Esophagus muscularis mucosa (tissue), 4 donors: ENCODE measurements around the gene TBCB. TPM values are rescaled to one million over a fixed set of nuclear protein-coding genes. Genes with fewer than 3 reads are reported as not detected.

Source experiments
- DNase-seq: peaks from one replicate; pipeline ENCODE4 v3.0.0-alpha.2; 2017; ENCODE audit errors: extremely low spot score
- H3K27ac ChIP-seq, 4 donors: fragments of 200-600 bp; sonication (generic); replicated peaks in 1 of 4; 1 replicate in 3 of 4; 2 replicates in 1 of 4; pipeline ENCODE4 v1.5.1; 2016 to 2019; ENCODE audit warnings: mild to moderate bottlenecking in 1 of 4
- H3K27me3 ChIP-seq, 4 donors: fragments of 200-600 bp; sonication (generic); one replicate each; pipeline versions ENCODE4 v1.5.1 to v1.6.0; 2016 to 2019
- H3K36me3 ChIP-seq, 4 donors: fragments of 200-600 bp; sonication (generic); one replicate each; pipeline ENCODE4 v1.5.1; 2016 to 2019
- H3K4me1 ChIP-seq, 4 donors: fragments of 200-600 bp; sonication (generic); one replicate each; pipeline ENCODE4 v1.5.1; 2016 to 2019
- H3K4me3 ChIP-seq, 4 donors: fragments of 200-600 bp; sonication (generic); 1 replicate in 2 of 4; 2 replicates in 2 of 4; pipeline ENCODE4 v1.5.1; 2016 to 2019; ENCODE audit warnings: mild to moderate bottlenecking in 4 of 4, moderate library complexity in 1 of 4
- H3K9me3 ChIP-seq, 4 donors: fragments of 200-600 bp; sonication (generic); 1 replicate in 3 of 4; 2 replicates in 1 of 4; pipeline ENCODE4 v1.5.1; 2016 to 2019
- CTCF ChIP-seq, 3 experiments: fragments of 200-600 bp in 2 of 3; fragments of 450-650 bp in 1 of 3; sonication (generic) in 2 of 3; IDR thresholded peaks; one replicate each; pipeline ENCODE4 v1.5.1; 2017 to 2019; ENCODE audit warnings: antibody characterized with exemption in 3 of 3, mild to moderate bottlenecking in 2 of 3, moderate library complexity in 1 of 3
- EP300 ChIP-seq: sonication (generic); formaldehyde crosslinking; IDR thresholded peaks from one replicate; pipeline ENCODE4 v1.6.1; 2017; ENCODE audit warnings: antibody characterized with exemption
- POLR2A ChIP-seq: fragments of 450-650 bp; IDR thresholded peaks from one replicate; pipeline ENCODE4 v1.6.1; 2017; ENCODE audit warnings: antibody characterized with exemption, moderate library complexity, mild to moderate bottlenecking, low read depth
- POLR2AphosphoS5 ChIP-seq, 2 donors: sonication (generic); formaldehyde crosslinking; IDR thresholded peaks; one replicate each; pipeline ENCODE4 v1.6.1; 2017; ENCODE audit warnings: antibody characterized with exemption in 2 of 2
- WGBS: methylation state at CpG from one replicate; pipeline ENCODE4 v1.1.5; 2018; 5-methylcytosine and 5-hydroxymethylcytosine counted together
- intact Hi-C: fragments of 100-400 bp; cut with DNase I; formaldehyde crosslinking; loops from one replicate; pipeline ENCODE4 v1.15.1; 2023
- total RNA-seq, 4 donors: library from RNA; depleted of rRNA; stranded (reverse); fragments of >200 nt; gene quantifications; one replicate each; pipeline versions ENCODE4 v1.1.0 to v1.2.1, GENCODE V29; 2016

Gene TBCB
- total RNA-seq, 4 donors from 2014 or later, result 164 to 230 (median 192) TPM

GRCh38 chr19:36097036-36097435 is 18.2 kb upstream of the TBCB start:
- peak overlapping the region in 1 of 4 donors; percentile 39 for H3K27ac ChIP-seq
- no peaks in the 10 kb centered on the region for H3K36me3 ChIP-seq
- no peak overlapping the region for H3K4me3 ChIP-seq
- H3K9me3 ChIP-seq, result no peaks in the 10 kb centered on the region
- TF ChIP-seq POLR2AphosphoS5 (IDR thresholded peaks at IDR 0.05) (no peak), EP300 (no peak), CTCF (IDR thresholded peaks at IDR 0.05) (no peak), POLR2A (no peak)
- 89% methylated on average over 6 of the region's 6 CpGs for WGBS
- H3K27me3 ChIP-seq, result no peaks in the 10 kb centered on the region
- intact Hi-C loops, result no loop called here
- H3K4me1 ChIP-seq, result peaks cover 0 to 15% (median 0%) of the 10 kb centered on the region in 4 donors
- no peak for DNase-seq

- intact Hi-C loops, result no loop called here
- Histone ChIP-seq H3K27me3 (no peaks in the 10 kb centered on the region), H3K4me1 (peaks cover 0 to 8% (median 0%) of the 10 kb centered on the region in 4 donors), H3K4me3 (no peak overlapping the region), H3K9me3 (no peaks in the 10 kb centered on the region), H3K27ac (no peak overlapping the region), H3K36me3 (no peaks in the 10 kb centered on the region)
- WGBS, result 90% methylated on average over 7 of the region's 19 CpGs
- no peak for TF ChIP-seq CTCF (IDR thresholded peaks at IDR 0.05)
- TF ChIP-seq EP300, result no peak
- TF ChIP-seq POLR2A, result no peak
- no peak for TF ChIP-seq POLR2AphosphoS5 (IDR thresholded peaks at IDR 0.05)
- no peak for DNase-seq
Measured at GRCh38 chr19:36099166-36099785, 16.0 kb upstream of the TBCB start.

- no peak overlapping the region for H3K27ac ChIP-seq
- intact Hi-C loops, result no loop called here
- 87% methylated on average over 3 of the region's 5 CpGs for WGBS
Measured at GRCh38 chr19:36100476-36100875, 14.8 kb upstream of the TBCB start.

GRCh38 chr19:36101550-36102327 is 13.5 kb upstream of the TBCB start:
- H3K27ac ChIP-seq, result no peak overlapping the region
- no peak overlapping the region for H3K4me3 ChIP-seq
- no peaks in the 10 kb centered on the region for H3K27me3 ChIP-seq
- H3K36me3 ChIP-seq, result peaks cover 0 to 9% (median 0%) of the 10 kb centered on the region in 4 donors
- H3K9me3 ChIP-seq, result no peaks in the 10 kb centered on the region
- peaks cover 0 to 8% (median 0%) of the 10 kb centered on the region in 4 donors for H3K4me1 ChIP-seq
- no peak for DNase-seq
- TF ChIP-seq CTCF (IDR thresholded peaks at IDR 0.05) (no peak), POLR2AphosphoS5 (IDR thresholded peaks at IDR 0.05) (no peak), EP300 (no peak), POLR2A (no peak)
- WGBS, result 100% methylated on average over 4 of the region's 27 CpGs
- intact Hi-C loops, result no loop called here

More at GRCh38 chr19:36100476-36100875, 14.8 kb upstream of the TBCB start:
- Histone ChIP-seq H3K36me3 (no peaks in the 10 kb centered on the region), H3K9me3 (no peaks in the 10 kb centered on the region), H3K27me3 (no peaks in the 10 kb centered on the region), H3K4me1 (peaks cover 0 to 8% (median 0%) of the 10 kb centered on the region in 4 donors), H3K4me3 (no peak overlapping the region)
- no peak for DNase-seq
- TF ChIP-seq POLR2AphosphoS5 (IDR thresholded peaks at IDR 0.05) (no peak), CTCF (IDR thresholded peaks at IDR 0.05) (no peak), EP300 (no peak), POLR2A (no peak)
